Heart right ventricle (tissue), 16 donors: Measurements from ENCODE around the gene ARMC9. TPM values are rescaled to one million over a fixed set of nuclear protein-coding genes. Genes with fewer than 3 reads are reported as not detected.

Source experiments
- ATAC-seq, 8 donors: fragments of 200-7000 bp; cut with Tn5 transposase; one replicate each; pipeline ENCODE4 v1.9.1; 2020; ENCODE audit warnings: mild to moderate bottlenecking in 8 of 8, moderate library complexity in 8 of 8, moderate number of reproducible peaks in 1 of 8
- DNase-seq, 2 donors: peaks; one replicate each; pipeline ENCODE4 v3.0.0-alpha.2; 2020
- H3K27ac ChIP-seq, 10 donors: fragments of 200-600 bp; sonication (generic) in 2 of 10; one replicate each; pipeline versions ENCODE4 v1.5.0 to v1.8.0; 2020 to 2022; ENCODE audit warnings: mild to moderate bottlenecking in 3 of 10
- H3K27me3 ChIP-seq, 7 donors: fragments of 200-600 bp; one replicate each; pipeline ENCODE4 v1.8.0; 2021 to 2022; ENCODE audit warnings: mild to moderate bottlenecking in 2 of 7
- H3K36me3 ChIP-seq, 9 donors: fragments of 200-600 bp; sonication (generic) in 1 of 9; one replicate each; pipeline versions ENCODE4 v1.5.0 to v1.8.0; 2020 to 2022; ENCODE audit warnings: mild to moderate bottlenecking in 2 of 9
- H3K4me1 ChIP-seq, 9 donors: fragments of 200-600 bp; sonication (generic) in 1 of 9; one replicate each; pipeline versions ENCODE4 v1.5.0 to v1.8.0; 2020 to 2022; ENCODE audit warnings: mild to moderate bottlenecking in 4 of 9
- H3K4me3 ChIP-seq, 10 donors: fragments of 200-600 bp; sonication (generic) in 2 of 10; one replicate each; pipeline versions ENCODE4 v1.5.0 to v1.8.0; 2020 to 2022; ENCODE audit warnings: mild to moderate bottlenecking in 7 of 10, moderate library complexity in 2 of 10
- H3K9me3 ChIP-seq, 11 donors: fragments of 200-600 bp in 10 of 11; sonication (generic) in 2 of 11; one replicate each; pipeline versions ENCODE4 v1.5.0 to v1.8.0; 2013 to 2022; ENCODE audit warnings: mild to moderate bottlenecking in 2 of 11, control low read depth in 1 of 11, moderate library complexity in 1 of 11
- WGBS, 2 donors: extraction: QIAGEN DNeasy Blood & Tissue Kit; methylation state at CpG; one replicate each; pipeline ENCODE4 v1.1.7; 2013; ENCODE audit warnings: inconsistent platforms in 1 of 2; 5-methylcytosine and 5-hydroxymethylcytosine counted together
- intact Hi-C, 10 donors: fragments of 100-400 bp; cut with DNase I; formaldehyde crosslinking; loops; one replicate each; pipeline versions ENCODE4 v1.11.1 to v1.14.2; 2022
- polyA plus RNA-seq, 2 donors: library from polyadenylated mRNA; stranded (reverse); fragments of 200-250 nt; gene quantifications; one replicate each; pipeline ENCODE4 v1.2.3, GENCODE V29; 2013
- total RNA-seq, 10 donors: library from RNA; stranded (reverse); fragmentation: NEBNext Ultra II Directional in 3 of 10; extraction: Animal tissue kit (Norgen Biotek cat#: 25700) in 3 of 10; gene quantifications; one replicate each; pipeline versions ENCODE4 v1.2.1 to v1.2.4, GENCODE V29; 2021 to 2023
- TF ChIP-seq, protein P1 (sequence below), 9 donors: fragments of 200-600 bp; sonication (generic) in 2 of 9; IDR thresholded peaks; one replicate each; pipeline versions ENCODE4 v1.5.0 to v1.8.0; 2021 to 2022; ENCODE audit warnings: antibody characterized with exemption in 9 of 9, mild to moderate bottlenecking in 5 of 9, moderate library complexity in 1 of 9
- donor health status: Arrhythmogenic right ventricular cardiomyopathy.
- donor health status: ischemic (EF 13 %, LVEDD 7.1; RV severe dilation, severe dysfunction).
- donor health status: healthy with polysubstance abuse.
- donor health status: DM: no; HTN: yes; CAD: no.
- donor health status: DM: no; HTN: no; CAD: no.
- donor health status: ischemic (EF 25% LVEDD 6.9; RV normal size, moderate dysfunction).
- donor health status: ischemic (EF 25% LVEDD 5.7; RV mildly dilated, moderate dysfunction).
- donor health status: healthy.
- donor health status: DM: yes; HTN: yes; CAD: no.
- donor health status: Ischemic cardiomyopathy.
- donor health status: ischemic (EF 35%, LVEDD 5.7; RV mildly dilated, moderate dysfunction).
- donor health status: nonischemic (EF 11% LVEDD 7.7; RV severe dilation, severe dysfunction).
- donor health status: DM: yes; HTN: yes; CAD: no.
- donor health status: PGD.
- donor health status: ischemic (EF 29% LVEDD 5.4; RV normal size, mild dysfunction).
- donor health status: nonischemic (EF 23%, LVEDD 6.1; RV moderate dilation, normal function).

The ARMC9 gene
- total and polyA plus RNA-seq, 12 donors, result 1.6 to 6.8 (median 2.3) TPM

DNA sequence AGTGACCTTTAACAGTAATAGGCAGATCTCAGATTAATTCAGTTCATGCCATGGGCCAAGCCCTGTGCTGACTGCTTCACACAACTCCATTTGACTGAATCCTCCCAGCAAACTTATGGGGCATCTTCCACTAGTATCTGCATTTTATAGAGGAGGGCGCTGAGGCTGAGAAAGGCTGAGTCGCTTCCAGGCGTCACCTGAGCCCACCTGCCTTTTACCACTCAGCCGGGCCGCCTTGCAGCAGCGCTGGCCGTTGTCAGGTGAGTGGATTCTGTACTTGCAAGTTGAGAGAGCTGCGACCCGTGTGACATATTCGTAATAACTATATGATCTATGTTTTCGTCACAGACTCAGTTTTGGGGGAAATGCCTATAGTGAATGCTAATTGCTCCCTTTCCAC, 137.8 kb downstream of the ARMC9 start:
- no peak for ATAC-seq
- H3K27me3 ChIP-seq, result no peaks in the 10 kb centered on the region
- DNase-seq, result no peak
- H3K9me3 ChIP-seq, result no peaks in the 10 kb centered on the region
- H3K4me3 ChIP-seq, result no peak overlapping the region
- H3K27ac ChIP-seq, result no peak overlapping the region
- peaks cover 0 to 7% (median 0%) of the 10 kb centered on the region in 9 donors for H3K4me1 ChIP-seq
- H3K36me3 ChIP-seq, result no peaks in the 10 kb centered on the region
- intact Hi-C loops, result no loop called here
- WGBS, 2 donors, result 94 to 97% methylated on average over 11 of the region's 11 CpGs
- TF ChIP-seq, protein P1, sequence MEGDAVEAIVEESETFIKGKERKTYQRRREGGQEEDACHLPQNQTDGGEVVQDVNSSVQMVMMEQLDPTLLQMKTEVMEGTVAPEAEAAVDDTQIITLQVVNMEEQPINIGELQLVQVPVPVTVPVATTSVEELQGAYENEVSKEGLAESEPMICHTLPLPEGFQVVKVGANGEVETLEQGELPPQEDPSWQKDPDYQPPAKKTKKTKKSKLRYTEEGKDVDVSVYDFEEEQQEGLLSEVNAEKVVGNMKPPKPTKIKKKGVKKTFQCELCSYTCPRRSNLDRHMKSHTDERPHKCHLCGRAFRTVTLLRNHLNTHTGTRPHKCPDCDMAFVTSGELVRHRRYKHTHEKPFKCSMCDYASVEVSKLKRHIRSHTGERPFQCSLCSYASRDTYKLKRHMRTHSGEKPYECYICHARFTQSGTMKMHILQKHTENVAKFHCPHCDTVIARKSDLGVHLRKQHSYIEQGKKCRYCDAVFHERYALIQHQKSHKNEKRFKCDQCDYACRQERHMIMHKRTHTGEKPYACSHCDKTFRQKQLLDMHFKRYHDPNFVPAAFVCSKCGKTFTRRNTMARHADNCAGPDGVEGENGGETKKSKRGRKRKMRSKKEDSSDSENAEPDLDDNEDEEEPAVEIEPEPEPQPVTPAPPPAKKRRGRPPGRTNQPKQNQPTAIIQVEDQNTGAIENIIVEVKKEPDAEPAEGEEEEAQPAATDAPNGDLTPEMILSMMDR (IDR thresholded peaks at IDR 0.05), result no peak

DNA sequence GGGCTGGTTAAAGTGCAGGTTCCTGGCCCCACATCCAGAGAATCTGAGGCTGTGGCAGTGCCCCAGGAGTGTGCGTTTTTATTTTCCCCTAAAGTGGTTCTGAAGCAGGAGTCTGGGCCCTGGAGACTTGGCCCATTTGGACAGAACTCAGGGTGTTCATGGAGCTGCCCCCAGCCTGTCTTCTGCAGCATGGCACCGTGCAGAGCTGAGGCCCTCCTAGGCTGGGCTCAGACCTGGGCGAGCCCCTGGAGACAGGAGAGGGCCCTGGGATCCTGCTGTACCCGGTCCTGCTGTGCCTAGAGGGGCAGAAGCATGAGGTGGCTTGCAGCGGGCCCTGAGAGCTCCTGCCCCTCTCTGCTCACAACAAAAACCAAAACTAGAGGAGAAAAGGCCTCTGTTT, 138.3 kb downstream of the ARMC9 start:
- ATAC-seq (peak in 1 of 8 donors; percentile 53), DNase-seq (no peak)
- no peaks in the 10 kb centered on the region for H3K36me3 ChIP-seq
- intact Hi-C loops, result no loop called here
- peaks cover 0 to 8% (median 0%) of the 10 kb centered on the region in 9 donors for H3K4me1 ChIP-seq
- no peaks in the 10 kb centered on the region for H3K9me3 ChIP-seq
- no peak overlapping the region for H3K4me3 ChIP-seq
- TF ChIP-seq, protein P1 (IDR thresholded peaks at IDR 0.05), result no peak
- WGBS, 2 donors, result 78 to 86% methylated on average over 5 of the region's 5 CpGs
- no peaks in the 10 kb centered on the region for H3K27me3 ChIP-seq
- H3K27ac ChIP-seq, result peak overlapping the region in 1 of 10 donors; percentile 23

DNA sequence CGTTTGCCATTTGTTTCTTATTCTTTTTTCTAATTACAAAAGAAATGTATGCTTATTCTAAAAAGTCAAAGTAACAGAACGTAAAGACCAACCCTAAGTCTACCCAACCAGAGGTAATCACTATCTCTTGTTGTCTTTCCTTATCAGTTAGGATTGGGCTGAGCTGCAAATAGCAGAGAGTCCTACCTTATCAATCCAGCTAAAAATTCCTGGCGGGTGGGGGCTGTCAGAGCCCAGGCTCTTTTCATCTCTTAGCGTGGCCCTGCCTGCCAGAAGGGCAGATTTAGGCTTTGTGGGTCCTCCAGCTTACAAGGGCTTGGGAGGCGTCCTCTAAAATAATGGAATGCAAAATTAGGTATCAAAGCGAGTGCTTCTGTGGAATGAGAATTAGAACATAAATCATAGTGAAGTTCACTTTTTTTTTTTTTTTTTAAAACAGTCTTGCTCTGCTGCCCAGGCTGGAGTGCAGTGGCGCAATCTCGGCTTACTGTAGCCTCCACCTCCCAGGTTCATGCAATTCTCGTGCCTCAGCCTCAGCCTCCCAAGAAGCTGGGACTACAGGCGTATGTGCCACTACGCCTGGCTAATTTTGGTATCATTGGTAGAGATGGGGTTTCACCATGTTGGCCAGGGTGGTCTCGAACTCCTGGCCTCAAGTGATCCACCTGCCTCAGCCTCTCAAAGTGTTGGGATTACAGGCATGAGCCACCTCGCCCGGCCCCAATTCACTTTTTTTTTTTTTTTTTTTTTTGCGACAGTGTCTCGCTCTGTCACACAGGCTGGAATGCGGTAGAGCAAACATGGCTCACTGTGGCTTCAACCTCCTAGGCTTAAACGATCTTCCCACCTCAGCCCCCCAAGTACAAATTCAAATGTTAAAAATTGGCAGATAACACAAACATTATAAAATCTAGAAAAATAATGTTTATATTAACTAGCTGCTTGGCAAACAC, 139.7 kb downstream of the ARMC9 start:
- Histone ChIP-seq H3K4me3 (no peak overlapping the region), H3K27me3 (no peaks in the 10 kb centered on the region), H3K36me3 (no peaks in the 10 kb centered on the region), H3K27ac (no peak overlapping the region), H3K9me3 (no peaks in the 10 kb centered on the region), H3K4me1 (peaks cover 0 to 14% (median 0%) of the 10 kb centered on the region in 9 donors)
- ATAC-seq (peak in 1 of 8 donors; percentile 51), DNase-seq (no peak)
- 62 to 74% methylated on average over 18 of the region's 18 CpGs for WGBS, 2 donors
- intact Hi-C loops, result no loop called here
- TF ChIP-seq, protein P1 (IDR thresholded peaks at IDR 0.05), result no peak

DNA sequence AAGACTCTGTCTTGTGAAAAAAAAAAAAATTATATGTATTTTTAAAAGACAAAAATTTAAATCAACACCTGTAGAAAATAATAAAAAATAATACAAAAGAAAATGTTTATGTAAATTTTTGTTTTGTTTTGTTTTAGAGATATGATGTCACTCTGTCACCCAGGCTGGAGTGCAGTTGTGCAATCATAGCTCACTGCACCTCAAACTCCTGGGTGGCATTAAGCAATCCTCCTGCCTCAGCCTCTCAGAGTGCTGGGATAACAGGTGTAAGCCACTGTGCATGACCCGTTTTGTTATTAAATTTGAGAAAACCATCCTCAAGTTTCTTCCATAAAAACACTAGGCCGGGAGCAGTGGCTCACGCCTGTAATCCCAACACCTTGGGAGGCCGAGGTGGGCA, 140.9 kb downstream of the ARMC9 start:
- Histone ChIP-seq H3K27ac (no peak overlapping the region), H3K36me3 (no peaks in the 10 kb centered on the region), H3K4me1 (peaks cover 0 to 14% (median 0%) of the 10 kb centered on the region in 9 donors), H3K27me3 (no peaks in the 10 kb centered on the region), H3K4me3 (no peak overlapping the region), H3K9me3 (no peaks in the 10 kb centered on the region)
- no peak for ATAC-seq
- TF ChIP-seq, protein P1 (IDR thresholded peaks at IDR 0.05), result no peak
- intact Hi-C loops, result no loop called here
- WGBS, 2 donors, result 96 to 97% methylated on average over 4 of the region's 4 CpGs
- DNase-seq, result no peak
